ENCODE data around the gene KIRREL3.

- TF ChIP-seq POLR2A (IDR thresholded peaks at IDR 0.05) (no peak), CTCF (IDR thresholded peaks at IDR 0.05) (no peak)
Measured at GRCh38 chr11:126949066-126949891, 51.3 kb downstream of the KIRREL3 start.
